ENCODE measurements around the gene NOC4L.

NOC4L gene

GRCh38 chr12:132154941-132155770 lies 10.9 kb downstream of the NOC4L start:
- no peak for DNase-seq (ENCODE audit: low spot score)
- ChIA-PET POLR2A (ENCODE audit: low non-redundant PET) (no interaction called here), CTCF (interaction anchor here (0.7 to 1.3 kb wide), 3 partner anchors 165 to 259 kb away, joined by 3 to 4 read pairs (median 4); no protein-coding TSS in a partner anchor)
- TF ChIP-seq CTCF (conservative IDR thresholded peaks at IDR 0.05; ENCODE audit: low read depth) = no peak
- H3K27ac ChIP-seq = peak overlapping the region; percentile 27

GRCh38 chr12:132155771-132156572 lies 11.7 kb downstream of the NOC4L start:
- POLR2A ChIA-PET (ENCODE audit: low non-redundant PET) = no interaction called here
- H3K27ac ChIP-seq = no peak overlapping the region
- TF ChIP-seq CTCF (conservative IDR thresholded peaks at IDR 0.05; ENCODE audit: low read depth) = no peak
- DNase-seq (ENCODE audit: low spot score) = no peak
- CTCF ChIA-PET = interaction anchor here (1.3 kb wide), 1 partner anchor 258 kb away, joined by 3 read pairs; no protein-coding TSS in a partner anchor

- no peak for DNase-seq (ENCODE audit: low spot score)
- H3K27ac ChIP-seq = no peak overlapping the region
- TF ChIP-seq CTCF (conservative IDR thresholded peaks at IDR 0.05; ENCODE audit: low read depth) = no peak
- ChIA-PET CTCF (no interaction called here), POLR2A (ENCODE audit: low non-redundant PET) (no interaction called here)
Observed at GRCh38 chr12:132156573-132157325, 12.5 kb downstream of the NOC4L start.

- no peak for TF ChIP-seq CTCF (conservative IDR thresholded peaks at IDR 0.05; ENCODE audit: low read depth)
- no peak overlapping the region for H3K27ac ChIP-seq
- ChIA-PET POLR2A (ENCODE audit: low non-redundant PET) (no interaction called here), CTCF (no interaction called here)
- DNase-seq (ENCODE audit: low spot score) = no peak
Observed at GRCh38 chr12:132157733-132158409, 13.6 kb downstream of the NOC4L start.

GRCh38 chr12:132158677-132159554 lies 14.7 kb downstream of the NOC4L start:
- ChIA-PET POLR2A (ENCODE audit: low non-redundant PET) (no interaction called here), CTCF (interaction anchor here (0.7 kb wide), 1 partner anchor 402 kb away, joined by 4 read pairs; no protein-coding TSS in a partner anchor)
- no peak for DNase-seq (ENCODE audit: low spot score)
- peak overlapping the region; percentile 37; the same call in 1 of the 2 replicates for H3K27ac ChIP-seq
- TF ChIP-seq CTCF (conservative IDR thresholded peaks at IDR 0.05; ENCODE audit: low read depth) = no peak

Data from RWPE1 (cell line).